ENCODE data around the gene DAB1.
"Not testable (repeated sequence)": the region's sequence is repeated elsewhere in the genome, so short reads cannot be mapped to it uniquely, and the experiment has no call there.

The DAB1 gene

GRCh38 chr1:57106296-57106695, 317.6 kb downstream of the DAB1 start:
- DNase-seq = no peak

- DNase-seq = no peak
Observed at GRCh38 chr1:57102561-57103326, 321.1 kb downstream of the DAB1 start.

GRCh38 chr1:57101209-57101608, 322.7 kb downstream of the DAB1 start:
- DNase-seq = no peak

GRCh38 chr1:57094749-57095148, 329.1 kb downstream of the DAB1 start:
- DNase-seq = no peak

- DNase-seq = no peak
Observed at GRCh38 chr1:57093122-57093521, 330.7 kb downstream of the DAB1 start.

- no peak for DNase-seq
Observed at GRCh38 chr1:57091642-57092041, 332.2 kb downstream of the DAB1 start.

GRCh38 chr1:57089855-57090254, 334.0 kb downstream of the DAB1 start:
- no peak for DNase-seq

- DNase-seq = no peak
Observed at GRCh38 chr1:57089221-57089620, 334.6 kb downstream of the DAB1 start.

- DNase-seq = no peak
Observed at GRCh38 chr1:57088653-57089052, 335.2 kb downstream of the DAB1 start.

- DNase-seq = not testable (repeated sequence)
Observed at GRCh38 chr1:57087660-57088059, 336.2 kb downstream of the DAB1 start.

GRCh38 chr1:57086154-57086553, 337.7 kb downstream of the DAB1 start:
- no peak for DNase-seq

- no peak for DNase-seq
Observed at GRCh38 chr1:57084701-57085100, 339.2 kb downstream of the DAB1 start.

GRCh38 chr1:57082711-57083439, 341.0 kb downstream of the DAB1 start:
- DNase-seq = no peak

- peak; percentile 3 for DNase-seq
Observed at GRCh38 chr1:57079454-57080157, 344.3 kb downstream of the DAB1 start.

- DNase-seq = peak; percentile 5
Observed at GRCh38 chr1:57072401-57073110, 351.3 kb downstream of the DAB1 start.

GRCh38 chr1:57067863-57068262, 356.0 kb downstream of the DAB1 start:
- no peak for DNase-seq

- DNase-seq = no peak
Observed at GRCh38 chr1:57066980-57067610, 356.8 kb downstream of the DAB1 start.

GRCh38 chr1:57065442-57065841, 358.4 kb downstream of the DAB1 start:
- no peak for DNase-seq

GRCh38 chr1:57064379-57065140, 359.3 kb downstream of the DAB1 start:
- DNase-seq = no peak

- DNase-seq = no peak
Observed at GRCh38 chr1:57063406-57064125, 360.3 kb downstream of the DAB1 start.

- DNase-seq = no peak
Observed at GRCh38 chr1:57061369-57061768, 362.5 kb downstream of the DAB1 start.

All from activated CD4-positive, alpha-beta T cell treated with anti-CD3 and anti-CD28 coated beads for 48 hours (primary cell).